Measurements from ENCODE around the gene NREP.
A peak's percentile ranks its signal among the peaks of the same experiment; 100 is the strongest.

NREP gene

GRCh38 chr5:111775224-111775623, 18.2 kb upstream of the NREP start:
- H3K36me3 ChIP-seq (ENCODE audit: insufficient read depth, low read length) = no peaks in the 10 kb centered on the region
- no peak overlapping the region for H3K9ac ChIP-seq (ENCODE audit: insufficient read length)
- H3K27ac ChIP-seq = peak overlapping the region; percentile 23; the same call in 1 of the 2 replicates
- no peak for TF ChIP-seq FOXP2 (optimal IDR thresholded peaks at IDR 0.05; ENCODE audit: control extremely low read depth, extremely low read length, insufficient read depth)
- TF ChIP-seq POLR2AphosphoS5 (IDR thresholded peaks at IDR 0.05; ENCODE audit: borderline replicate concordance, low read depth, low read length) = no peak
- no peak for TF ChIP-seq EZH2 (IDR thresholded peaks at IDR 0.05)
- no peaks in the 10 kb centered on the region for H3K9me3 ChIP-seq (ENCODE audit: low read depth, low read length)
- no peak for DNase-seq (ENCODE audit: low read depth, low spot score)
- H3K4me3 ChIP-seq = no peak overlapping the region; the same call in 1 of the 2 replicates

- H3K27ac ChIP-seq = peak overlapping the region; percentile 23; the same call in 1 of the 2 replicates
- no peak; the same call in 1 of the 2 replicates for TF ChIP-seq POLR2AphosphoS5 (IDR thresholded peaks at IDR 0.05; ENCODE audit: borderline replicate concordance, low read depth, low read length)
- no peak for TF ChIP-seq FOXP2 (optimal IDR thresholded peaks at IDR 0.05; ENCODE audit: control extremely low read depth, extremely low read length, insufficient read depth)
- no peak for TF ChIP-seq EZH2 (IDR thresholded peaks at IDR 0.05)
- no peak overlapping the region for H3K9ac ChIP-seq (ENCODE audit: insufficient read length)
- DNase-seq (ENCODE audit: low read depth, low spot score) = no peak
- H3K4me3 ChIP-seq = peak overlapping the region; percentile 19; the same call in 1 of the 2 replicates
- H3K36me3 ChIP-seq (ENCODE audit: insufficient read depth, low read length) = no peaks in the 10 kb centered on the region
- no peaks in the 10 kb centered on the region for H3K9me3 ChIP-seq (ENCODE audit: low read depth, low read length)
These were observed 17.5 kb upstream of the NREP start for GRCh38 chr5:111774525-111774924.

GRCh38 chr5:111772456-111773122, 15.6 kb upstream of the NREP start:
- H3K4me3 ChIP-seq = no peak overlapping the region
- no peak overlapping the region for H3K9ac ChIP-seq (ENCODE audit: insufficient read length)
- H3K36me3 ChIP-seq (ENCODE audit: insufficient read depth, low read length) = no peaks in the 10 kb centered on the region
- DNase-seq (ENCODE audit: low read depth, low spot score) = no peak
- peak overlapping the region; percentile 58; the same call in 1 of the 2 replicates for H3K27ac ChIP-seq
- TF ChIP-seq EZH2 (IDR thresholded peaks at IDR 0.05) (no peak), POLR2AphosphoS5 (IDR thresholded peaks at IDR 0.05; ENCODE audit: borderline replicate concordance, low read depth, low read length) (no peak), FOXP2 (optimal IDR thresholded peaks at IDR 0.05; ENCODE audit: control extremely low read depth, extremely low read length, insufficient read depth) (no peak)
- no peaks in the 10 kb centered on the region for H3K9me3 ChIP-seq (ENCODE audit: low read depth, low read length)

- H3K4me3 ChIP-seq = no peak overlapping the region
- no peak overlapping the region for H3K27ac ChIP-seq
- no peak overlapping the region for H3K9ac ChIP-seq (ENCODE audit: insufficient read length)
- no peaks in the 10 kb centered on the region for H3K36me3 ChIP-seq (ENCODE audit: insufficient read depth, low read length)
- no peaks in the 10 kb centered on the region for H3K9me3 ChIP-seq (ENCODE audit: low read depth, low read length)
- TF ChIP-seq POLR2AphosphoS5 (IDR thresholded peaks at IDR 0.05; ENCODE audit: borderline replicate concordance, low read depth, low read length) (no peak), EZH2 (IDR thresholded peaks at IDR 0.05) (no peak), FOXP2 (optimal IDR thresholded peaks at IDR 0.05; ENCODE audit: control extremely low read depth, extremely low read length, insufficient read depth) (no peak)
- no peak for DNase-seq (ENCODE audit: low read depth, low spot score)
These were observed 12.5 kb upstream of the NREP start for GRCh38 chr5:111769541-111769940.

- DNase-seq (ENCODE audit: low read depth, low spot score) = no peak
- Histone ChIP-seq H3K27ac (no peak overlapping the region), H3K9me3 (ENCODE audit: low read depth, low read length) (no peaks in the 10 kb centered on the region), H3K4me3 (no peak overlapping the region), H3K36me3 (ENCODE audit: insufficient read depth, low read length) (no peaks in the 10 kb centered on the region), H3K9ac (ENCODE audit: insufficient read length) (no peak overlapping the region)
- TF ChIP-seq EZH2 (IDR thresholded peaks at IDR 0.05) (no peak), POLR2AphosphoS5 (IDR thresholded peaks at IDR 0.05; ENCODE audit: borderline replicate concordance, low read depth, low read length) (no peak), FOXP2 (optimal IDR thresholded peaks at IDR 0.05; ENCODE audit: control extremely low read depth, extremely low read length, insufficient read depth) (no peak)
These were observed 8.9 kb upstream of the NREP start for GRCh38 chr5:111765613-111766571.

- no peak for DNase-seq (ENCODE audit: low read depth, low spot score)
- Histone ChIP-seq H3K36me3 (ENCODE audit: insufficient read depth, low read length) (no peaks in the 10 kb centered on the region), H3K9me3 (ENCODE audit: low read depth, low read length) (no peaks in the 10 kb centered on the region), H3K4me3 (no peak overlapping the region), H3K27ac (no peak overlapping the region), H3K9ac (ENCODE audit: insufficient read length) (no peak overlapping the region)
- no peak for TF ChIP-seq EZH2 (IDR thresholded peaks at IDR 0.05)
- TF ChIP-seq POLR2AphosphoS5 (IDR thresholded peaks at IDR 0.05; ENCODE audit: borderline replicate concordance, low read depth, low read length) = no peak
- no peak for TF ChIP-seq FOXP2 (optimal IDR thresholded peaks at IDR 0.05; ENCODE audit: control extremely low read depth, extremely low read length, insufficient read depth)
These were observed 7.0 kb upstream of the NREP start for GRCh38 chr5:111764019-111764418.

GRCh38 chr5:111762895-111763294, 5.9 kb upstream of the NREP start:
- TF ChIP-seq POLR2AphosphoS5 (IDR thresholded peaks at IDR 0.05; ENCODE audit: borderline replicate concordance, low read depth, low read length) (no peak), EZH2 (IDR thresholded peaks at IDR 0.05) (no peak), FOXP2 (optimal IDR thresholded peaks at IDR 0.05; ENCODE audit: control extremely low read depth, extremely low read length, insufficient read depth) (no peak)
- Histone ChIP-seq H3K9me3 (ENCODE audit: low read depth, low read length) (no peaks in the 10 kb centered on the region), H3K9ac (ENCODE audit: insufficient read length) (no peak overlapping the region), H3K4me3 (no peak overlapping the region), H3K27ac (no peak overlapping the region), H3K36me3 (ENCODE audit: insufficient read depth, low read length) (no peaks in the 10 kb centered on the region)
- no peak for DNase-seq (ENCODE audit: low read depth, low spot score)

- H3K36me3 ChIP-seq (ENCODE audit: insufficient read depth, low read length) = peaks cover 16% of the 10 kb centered on the region
- TF ChIP-seq EZH2 (IDR thresholded peaks at IDR 0.05) (no peak), FOXP2 (optimal IDR thresholded peaks at IDR 0.05; ENCODE audit: control extremely low read depth, extremely low read length, insufficient read depth) (no peak), POLR2AphosphoS5 (IDR thresholded peaks at IDR 0.05; ENCODE audit: borderline replicate concordance, low read depth, low read length) (no peak)
- peak overlapping the region; percentile 69 for H3K9ac ChIP-seq (ENCODE audit: insufficient read length)
- H3K4me3 ChIP-seq = peak overlapping the region; percentile 88
- H3K27ac ChIP-seq = peak overlapping the region; percentile 88; the same call in 1 of the 2 replicates
- no peak for DNase-seq (ENCODE audit: low read depth, low spot score)
- H3K9me3 ChIP-seq (ENCODE audit: low read depth, low read length) = no peaks in the 10 kb centered on the region
These were observed 1.3 kb upstream of the NREP start for GRCh38 chr5:111758284-111758628.

Data from SK-N-MC (cell line).